Neural cell (in vitro differentiated cells): ENCODE measurements around the gene GJA3. TPM values are rescaled to one million over a fixed set of nuclear protein-coding genes. Genes with fewer than 3 reads are reported as not detected.

Experiments used
- H2AFZ ChIP-seq: fragments of 200-600, 300-800 bp; sonication (generic), shearing (Covaris generic); 2 replicates; pipeline ENCODE4 v1.6.0; 2014; ENCODE audit warnings: low read depth, mild to moderate bottlenecking, antibody characterized with exemption, low read length, moderate library complexity
- H3F3A ChIP-seq: fragments of 200-600 bp; shearing (Covaris generic); 2 replicates; pipeline ENCODE4 v1.6.1; 2016; ENCODE audit warnings: mild to moderate bottlenecking, moderate library complexity, mixed read lengths, antibody characterized with exemption, low read length; ENCODE audit not compliant: insufficient read depth, poor library complexity, severe bottlenecking
- H3K27ac ChIP-seq: fragments of 200-600, 300-800 bp; sonication (generic), shearing (Covaris generic); 2 replicates; pipeline ENCODE4 v1.5.1; 2014; ENCODE audit warnings: mild to moderate bottlenecking, low read length, moderate library complexity
- H3K27me3 ChIP-seq: fragments of 300-800, 200-600 bp; sonication (generic), shearing (Covaris generic); 2 replicates; pipeline ENCODE4 v1.6.0; 2014; ENCODE audit warnings: mild to moderate bottlenecking, low read depth, low read length, moderate library complexity; ENCODE audit not compliant: insufficient read depth
- H3K36me3 ChIP-seq: fragments of 300-800, 200-600 bp; sonication (generic), shearing (Covaris generic); 2 replicates; pipeline ENCODE4 v1.5.1; 2014; ENCODE audit warnings: mild to moderate bottlenecking, antibody characterized with exemption, low read length, moderate library complexity; ENCODE audit not compliant: insufficient read depth
- H3K4me2 ChIP-seq: fragments of 300-800, 200-600 bp; sonication (generic), shearing (Covaris generic); 2 replicates; pipeline ENCODE4 v1.6.0; 2014; ENCODE audit warnings: mild to moderate bottlenecking, low read length
- H3K4me3 ChIP-seq: fragments of 300-800, 200-600 bp; sonication (generic), shearing (Covaris generic); 2 replicates; pipeline ENCODE4 v1.5.1; 2014; ENCODE audit warnings: mild to moderate bottlenecking, low read length, moderate library complexity
- H3K79me2 ChIP-seq: fragments of 200-600 bp; shearing (Covaris generic); replicated peaks from 2 replicates; pipeline ENCODE4 v1.6.0; 2014; ENCODE audit warnings: mild to moderate bottlenecking, low read length, moderate library complexity; ENCODE audit not compliant: insufficient read depth
- H3K9ac ChIP-seq: fragments of 300-800, 200-600 bp; sonication (generic), shearing (Covaris generic); 2 replicates; pipeline ENCODE4 v1.6.1; 2016; ENCODE audit warnings: mild to moderate bottlenecking, low read length, mixed read lengths
- H3K9me2 ChIP-seq: fragments of 200-600 bp; shearing (Covaris generic); 2 replicates; pipeline ENCODE4 v1.6.1; 2016; ENCODE audit warnings: mild to moderate bottlenecking, low read length, mixed read lengths; ENCODE audit not compliant: insufficient read depth
- H3K9me3 ChIP-seq: fragments of 200-600, 300-800 bp; sonication (generic), shearing (Covaris generic); 2 replicates; pipeline ENCODE4 v1.6.1; 2016; ENCODE audit warnings: mild to moderate bottlenecking, mixed run types, low read length, moderate library complexity, mixed read lengths
- H4K20me1 ChIP-seq: fragments of 200-600 bp; shearing (Covaris generic); 2 replicates; pipeline ENCODE4 v1.6.1; 2016; ENCODE audit warnings: mild to moderate bottlenecking, mixed run types; ENCODE audit not compliant: insufficient read depth
- EP300 ChIP-seq: fragments of 450-650 bp; conservative IDR thresholded peaks from 2 replicates; pipeline ENCODE4 v1.6.1; 2014; ENCODE audit warnings: antibody characterized with exemption, mild to moderate bottlenecking, moderate library complexity; ENCODE audit not compliant: poor library complexity, severe bottlenecking
- EZH2 ChIP-seq: fragments of 200-600, 300-800 bp; shearing (Covaris generic), sonication (generic); IDR thresholded peaks from 2 replicates; pipeline ENCODE4 v1.6.1; 2014; ENCODE audit warnings: antibody characterized with exemption, low read length, borderline replicate concordance, mild to moderate bottlenecking; ENCODE audit not compliant: insufficient read depth, poor library complexity, severe bottlenecking
- MXI1 ChIP-seq: fragments of 450-650 bp; conservative IDR thresholded peaks from 2 replicates; pipeline ENCODE4 v1.6.1; 2014; ENCODE audit warnings: antibody characterized with exemption, mild to moderate bottlenecking; ENCODE audit not compliant: poor library complexity, severe bottlenecking
- POLR2AphosphoS5 ChIP-seq: IDR thresholded peaks from 2 replicates; pipeline ENCODE4 v1.6.1; 2012
- RAD21 ChIP-seq: fragments of 450-650 bp; conservative IDR thresholded peaks from 2 replicates; pipeline ENCODE4 v1.6.1; 2014; ENCODE audit warnings: antibody characterized with exemption, mild to moderate bottlenecking, moderate library complexity
- SMC3 ChIP-seq: fragments of 450-650 bp; conservative IDR thresholded peaks from 2 replicates; pipeline ENCODE4 v1.6.1; 2014; ENCODE audit warnings: antibody characterized with exemption, mild to moderate bottlenecking, moderate library complexity; ENCODE audit not compliant: poor library complexity
- TAF1 ChIP-seq: IDR thresholded peaks from 2 replicates; pipeline ENCODE4 v1.6.1; 2012; ENCODE audit warnings: low read depth
- polyA plus RNA-seq: library from polyadenylated mRNA; depleted of rRNA; stranded (reverse); fragments of >200 nt; gene quantifications from 2 replicates; pipeline ENCODE4 v1.2.3, GENCODE V29; 2014
- TF ChIP-seq, protein P1 (sequence below): fragments of 450-650 bp; IDR thresholded peaks from 2 replicates; pipeline ENCODE4 v1.5.1; 2014; ENCODE audit warnings: antibody characterized with exemption, mild to moderate bottlenecking, moderate library complexity; ENCODE audit not compliant: poor library complexity, severe bottlenecking
- TF ChIP-seq, protein P2 (sequence below): IDR thresholded peaks from 2 replicates; pipeline ENCODE4 v1.6.1; 2012; ENCODE audit warnings: borderline replicate concordance

Gene GJA3
- polyA plus RNA-seq, 1 donor from 2014 or later: not detected

DNA sequence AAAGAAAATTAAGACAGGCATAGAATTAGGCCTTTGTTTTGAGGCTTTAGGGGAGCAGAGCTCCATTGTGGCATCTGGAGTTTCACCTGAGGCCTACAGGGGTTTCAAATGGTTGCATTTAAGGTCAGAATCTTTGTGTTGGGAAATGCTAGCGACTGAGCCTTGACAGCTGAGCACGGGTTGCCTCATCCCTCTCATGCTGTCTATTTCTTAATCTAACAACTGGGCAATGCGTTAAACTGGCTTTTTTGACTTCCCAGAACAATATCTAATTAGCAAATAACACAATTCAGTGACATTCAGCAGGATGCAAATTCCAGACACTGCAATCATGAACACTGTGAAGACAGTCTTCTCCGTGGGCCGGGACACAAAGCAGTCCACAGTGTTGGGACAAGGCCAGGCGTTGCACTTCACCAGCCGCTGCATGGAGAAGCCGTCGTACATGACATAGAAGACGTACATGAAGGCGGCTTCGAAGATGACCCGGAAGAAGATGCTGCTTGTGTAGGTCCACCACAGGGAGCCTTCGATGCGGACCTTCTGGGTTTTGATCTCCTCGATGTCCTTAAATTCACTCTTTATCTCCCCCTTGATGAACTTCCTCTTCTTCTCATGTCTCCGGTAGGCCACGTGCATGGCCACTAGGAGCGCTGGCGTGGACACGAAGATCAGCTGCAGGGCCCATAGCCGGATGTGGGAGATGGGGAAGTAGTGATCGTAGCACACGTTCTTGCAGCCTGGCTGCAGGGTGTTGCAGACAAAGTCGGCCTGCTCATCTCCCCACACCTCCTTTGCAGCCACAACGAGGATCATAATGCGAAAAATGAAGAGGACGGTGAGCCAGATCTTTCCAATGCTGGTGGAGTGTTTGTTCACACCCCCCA is 28.1 kb upstream of the GJA3 start:
- no peak overlapping the region for H2AFZ ChIP-seq
- H3K79me2 ChIP-seq: no peaks in the 10 kb centered on the region
- no peak overlapping the region for H3K27ac ChIP-seq
- H3F3A ChIP-seq: no peaks in the 10 kb centered on the region
- H3K4me2 ChIP-seq: no peak overlapping the region
- H3K36me3 ChIP-seq: no peaks in the 10 kb centered on the region
- TF ChIP-seq MXI1 (no peak), EZH2 (no peak), POLR2AphosphoS5 (no peak), TAF1 (no peak), SMC3 (no peak), RAD21 (no peak), EP300 (no peak)
- TF ChIP-seq, protein P1, sequence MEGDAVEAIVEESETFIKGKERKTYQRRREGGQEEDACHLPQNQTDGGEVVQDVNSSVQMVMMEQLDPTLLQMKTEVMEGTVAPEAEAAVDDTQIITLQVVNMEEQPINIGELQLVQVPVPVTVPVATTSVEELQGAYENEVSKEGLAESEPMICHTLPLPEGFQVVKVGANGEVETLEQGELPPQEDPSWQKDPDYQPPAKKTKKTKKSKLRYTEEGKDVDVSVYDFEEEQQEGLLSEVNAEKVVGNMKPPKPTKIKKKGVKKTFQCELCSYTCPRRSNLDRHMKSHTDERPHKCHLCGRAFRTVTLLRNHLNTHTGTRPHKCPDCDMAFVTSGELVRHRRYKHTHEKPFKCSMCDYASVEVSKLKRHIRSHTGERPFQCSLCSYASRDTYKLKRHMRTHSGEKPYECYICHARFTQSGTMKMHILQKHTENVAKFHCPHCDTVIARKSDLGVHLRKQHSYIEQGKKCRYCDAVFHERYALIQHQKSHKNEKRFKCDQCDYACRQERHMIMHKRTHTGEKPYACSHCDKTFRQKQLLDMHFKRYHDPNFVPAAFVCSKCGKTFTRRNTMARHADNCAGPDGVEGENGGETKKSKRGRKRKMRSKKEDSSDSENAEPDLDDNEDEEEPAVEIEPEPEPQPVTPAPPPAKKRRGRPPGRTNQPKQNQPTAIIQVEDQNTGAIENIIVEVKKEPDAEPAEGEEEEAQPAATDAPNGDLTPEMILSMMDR: no peak
- TF ChIP-seq, protein P2, sequence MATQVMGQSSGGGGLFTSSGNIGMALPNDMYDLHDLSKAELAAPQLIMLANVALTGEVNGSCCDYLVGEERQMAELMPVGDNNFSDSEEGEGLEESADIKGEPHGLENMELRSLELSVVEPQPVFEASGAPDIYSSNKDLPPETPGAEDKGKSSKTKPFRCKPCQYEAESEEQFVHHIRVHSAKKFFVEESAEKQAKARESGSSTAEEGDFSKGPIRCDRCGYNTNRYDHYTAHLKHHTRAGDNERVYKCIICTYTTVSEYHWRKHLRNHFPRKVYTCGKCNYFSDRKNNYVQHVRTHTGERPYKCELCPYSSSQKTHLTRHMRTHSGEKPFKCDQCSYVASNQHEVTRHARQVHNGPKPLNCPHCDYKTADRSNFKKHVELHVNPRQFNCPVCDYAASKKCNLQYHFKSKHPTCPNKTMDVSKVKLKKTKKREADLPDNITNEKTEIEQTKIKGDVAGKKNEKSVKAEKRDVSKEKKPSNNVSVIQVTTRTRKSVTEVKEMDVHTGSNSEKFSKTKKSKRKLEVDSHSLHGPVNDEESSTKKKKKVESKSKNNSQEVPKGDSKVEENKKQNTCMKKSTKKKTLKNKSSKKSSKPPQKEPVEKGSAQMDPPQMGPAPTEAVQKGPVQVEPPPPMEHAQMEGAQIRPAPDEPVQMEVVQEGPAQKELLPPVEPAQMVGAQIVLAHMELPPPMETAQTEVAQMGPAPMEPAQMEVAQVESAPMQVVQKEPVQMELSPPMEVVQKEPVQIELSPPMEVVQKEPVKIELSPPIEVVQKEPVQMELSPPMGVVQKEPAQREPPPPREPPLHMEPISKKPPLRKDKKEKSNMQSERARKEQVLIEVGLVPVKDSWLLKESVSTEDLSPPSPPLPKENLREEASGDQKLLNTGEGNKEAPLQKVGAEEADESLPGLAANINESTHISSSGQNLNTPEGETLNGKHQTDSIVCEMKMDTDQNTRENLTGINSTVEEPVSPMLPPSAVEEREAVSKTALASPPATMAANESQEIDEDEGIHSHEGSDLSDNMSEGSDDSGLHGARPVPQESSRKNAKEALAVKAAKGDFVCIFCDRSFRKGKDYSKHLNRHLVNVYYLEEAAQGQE: no peak
- H3K9me2 ChIP-seq: no peaks in the 10 kb centered on the region
- peaks cover 42% of the 10 kb centered on the region for H3K27me3 ChIP-seq
- no peaks in the 10 kb centered on the region for H3K9me3 ChIP-seq
- no peaks in the 10 kb centered on the region for H4K20me1 ChIP-seq
- H3K4me3 ChIP-seq: no peak overlapping the region
- no peak overlapping the region for H3K9ac ChIP-seq

DNA sequence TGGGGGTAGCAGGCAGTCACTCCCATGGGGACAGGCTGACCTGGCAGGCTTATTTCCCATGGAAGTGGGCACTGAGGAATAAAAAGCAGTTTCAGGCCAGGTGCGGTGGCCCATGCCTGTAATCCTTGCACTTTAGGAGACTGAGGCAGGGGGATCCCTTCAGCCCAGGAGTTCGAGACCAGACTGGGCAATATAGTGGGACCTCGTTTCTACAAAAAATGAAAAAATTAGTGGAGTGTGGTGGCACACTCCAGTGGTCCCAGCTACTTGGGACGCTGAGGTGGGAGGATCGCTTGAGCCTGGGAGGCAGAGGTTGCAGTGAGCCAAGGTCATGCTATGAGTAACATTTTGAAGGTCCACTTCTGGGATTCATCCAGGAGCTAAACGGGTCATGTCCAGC is 25.9 kb upstream of the GJA3 start:
- no peak overlapping the region for H3K27ac ChIP-seq
- peaks cover 21% of the 10 kb centered on the region for H3K27me3 ChIP-seq
- TF ChIP-seq SMC3 (no peak), POLR2AphosphoS5 (no peak), MXI1 (no peak), RAD21 (no peak), EZH2 (no peak), TAF1 (no peak)
- TF ChIP-seq, protein P1: no peak
- TF ChIP-seq, protein P2: no peak
- no peak overlapping the region for H3K4me2 ChIP-seq
- H3K36me3 ChIP-seq: no peaks in the 10 kb centered on the region
- H3K9me3 ChIP-seq: no peaks in the 10 kb centered on the region
- no peaks in the 10 kb centered on the region for H3K79me2 ChIP-seq
- no peak overlapping the region for H2AFZ ChIP-seq
- H4K20me1 ChIP-seq: no peaks in the 10 kb centered on the region
- no peak overlapping the region for H3K9ac ChIP-seq
- H3K4me3 ChIP-seq: no peak overlapping the region
- no peaks in the 10 kb centered on the region for H3F3A ChIP-seq
- no peaks in the 10 kb centered on the region for H3K9me2 ChIP-seq
